K562 treated with DMSO at 1 percent for 24 hours (cell line): ENCODE results near the gene ZNF214. TPM values are rescaled to one million over a fixed set of nuclear protein-coding genes. Genes with fewer than 3 reads are reported as not detected.

Experiments used
- total RNA-seq: library from RNA; unstranded; fragments of 300-600 nt; gene quantifications from 2 replicates; pipeline ENCODE4 v1.2.3, GENCODE V29; 2022; ENCODE audit warnings: low read depth; ENCODE audit not compliant: insufficient read depth

The ZNF214 gene
- total RNA-seq = 0.86 TPM in 1 of 2 replicates, not detected in the other

DNA sequence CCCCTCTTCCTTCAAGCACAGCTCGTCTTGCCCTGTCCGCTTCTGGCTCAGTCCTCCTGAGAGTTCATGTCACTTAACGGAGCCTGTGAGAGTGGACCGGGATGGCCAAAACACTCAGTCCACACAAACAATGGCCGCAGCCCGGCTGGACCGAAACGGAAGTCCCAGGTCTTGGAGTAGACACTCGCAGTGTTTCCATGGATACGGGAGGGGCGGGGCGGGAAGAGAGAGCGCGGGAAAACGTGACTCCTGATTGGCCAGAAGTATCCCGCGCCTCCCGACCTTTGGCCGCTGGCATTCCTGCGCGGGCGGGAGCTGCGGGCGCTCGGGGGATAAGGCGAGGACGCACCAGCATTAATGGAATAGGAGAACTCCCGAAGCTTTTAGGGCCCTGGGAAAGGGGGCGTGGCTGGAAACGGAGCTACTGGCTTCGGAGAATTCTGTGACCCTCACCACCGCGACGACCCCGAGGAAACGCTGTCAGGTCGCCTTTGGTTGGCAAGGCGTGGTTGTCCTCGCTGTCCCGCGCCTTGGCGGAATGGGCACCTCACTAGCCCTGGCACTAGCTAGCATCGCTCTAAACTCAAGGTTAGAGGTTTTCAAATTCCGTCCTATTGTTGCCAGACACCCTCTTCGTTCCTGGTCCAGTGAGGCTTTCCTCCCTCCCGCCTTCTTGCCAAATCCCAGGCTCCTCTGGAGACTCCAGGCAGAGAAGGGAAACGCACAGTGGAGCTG lies at the start of gene ZNF214, which contains the start of gene NLRP14:
Gene ZNF214 (minus strand): TSS at position 164 of the 735 bp plus-strand sequence. CDS start 17,511 bp downstream, outside the sequence.
Gene NLRP14 (plus strand): TSS at position 297 of the 735 bp plus-strand sequence. CDS start 18,108 bp downstream, outside the sequence.

Other genes with a start within 250 kb of the ZNF214 start
- gene OR2AG2, start 248.4 kb downstream of the ZNF214 start, total RNA-seq = 0.21 and 0.23 TPM in 2 replicates
- gene OR2AG1, start 237.3 kb downstream of the ZNF214 start, total RNA-seq = not detected in 2 replicates
- gene OR6A2, start 220.7 kb downstream of the ZNF214 start, total RNA-seq = not detected in 2 replicates
- gene OR10A5, start 174.7 kb downstream of the ZNF214 start, total RNA-seq = not detected in 2 replicates
- gene OR10A2, start 157.3 kb downstream of the ZNF214 start, total RNA-seq = not detected in 2 replicates
- not detected in 2 replicates for gene OR10A4, start 143.7 kb downstream of the ZNF214 start, total RNA-seq
- gene OR2D2, start 127.8 kb downstream of the ZNF214 start, total RNA-seq = not detected in 2 replicates
- not detected in 2 replicates for gene OR2D3, start 99.3 kb downstream of the ZNF214 start, total RNA-seq
- gene ZNF215, start 93.9 kb downstream of the ZNF214 start, total RNA-seq = 4.0 and 6.3 TPM in 2 replicates
- gene NLRP14, start 133 bp upstream of the ZNF214 start, total RNA-seq = 0.15 and 0.27 TPM in 2 replicates
- gene RBMXL2, start 68.7 kb upstream of the ZNF214 start, total RNA-seq = 0.28 and 0.69 TPM in 2 replicates
- not detected in 2 replicates for gene SYT9, start 231.6 kb upstream of the ZNF214 start, total RNA-seq